Iris pigment epithelial cell (primary cell): Measurements from ENCODE around the gene GUCA2B.

Experiments
- DNase-seq: peaks from one replicate; pipeline ENCODE4 v3.0.0-alpha.2; 2011; ENCODE audit warnings: low read depth

GUCA2B gene

DNA sequence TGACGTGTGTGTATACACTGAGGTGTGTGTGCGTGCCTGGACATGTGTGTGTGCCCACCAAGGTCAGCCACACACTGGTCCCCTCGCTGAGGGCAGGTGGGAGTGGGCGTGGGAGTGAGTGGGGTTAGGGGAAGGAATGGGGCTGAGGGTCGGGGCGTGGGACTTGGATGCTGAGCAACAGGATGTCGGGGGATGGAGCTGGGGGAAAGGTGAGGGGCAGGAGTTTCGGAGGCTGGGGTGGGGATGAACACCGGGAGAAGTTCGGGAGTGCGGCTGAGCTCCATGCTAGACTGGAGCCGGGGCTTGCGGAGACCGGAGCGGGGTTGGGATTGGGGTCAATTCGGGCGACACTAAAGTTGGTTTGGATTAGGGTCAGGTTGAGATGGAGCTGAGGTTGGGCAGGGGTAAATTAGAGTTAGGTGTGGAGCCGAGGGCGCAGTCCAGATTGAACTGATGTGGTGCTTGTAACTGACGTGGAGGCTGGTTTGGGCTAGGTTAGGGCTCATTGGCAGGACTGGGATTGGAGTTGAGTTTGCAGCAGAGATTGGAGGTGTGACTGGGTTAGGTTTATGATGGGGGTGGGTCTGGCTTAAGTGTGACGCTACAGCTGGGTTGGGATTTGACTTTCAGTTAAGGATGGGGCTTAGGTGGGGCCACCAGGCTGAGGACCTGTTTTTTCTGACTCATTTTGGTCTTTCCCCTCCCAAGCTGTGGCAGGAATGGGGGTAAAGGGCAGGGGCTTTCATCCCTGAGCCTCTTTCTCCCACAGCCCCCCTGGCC, 14.6 kb downstream of the GUCA2B start:
- no peak for DNase-seq

DNA sequence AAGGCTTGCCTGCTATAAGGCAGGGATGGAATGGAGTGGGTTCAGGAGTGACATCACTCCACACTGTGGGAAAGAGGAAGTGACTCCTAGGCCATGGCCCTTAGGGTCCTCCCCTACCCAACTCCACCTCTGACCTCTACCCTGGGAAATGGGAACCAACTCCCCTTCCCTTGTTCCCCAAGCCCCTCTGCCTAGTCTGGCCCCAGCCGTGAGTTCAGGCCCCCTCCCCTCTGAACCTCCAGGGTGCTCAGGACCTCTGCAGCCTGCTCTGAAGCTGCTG, 15.1 kb downstream of the GUCA2B start:
- DNase-seq: no peak

DNA sequence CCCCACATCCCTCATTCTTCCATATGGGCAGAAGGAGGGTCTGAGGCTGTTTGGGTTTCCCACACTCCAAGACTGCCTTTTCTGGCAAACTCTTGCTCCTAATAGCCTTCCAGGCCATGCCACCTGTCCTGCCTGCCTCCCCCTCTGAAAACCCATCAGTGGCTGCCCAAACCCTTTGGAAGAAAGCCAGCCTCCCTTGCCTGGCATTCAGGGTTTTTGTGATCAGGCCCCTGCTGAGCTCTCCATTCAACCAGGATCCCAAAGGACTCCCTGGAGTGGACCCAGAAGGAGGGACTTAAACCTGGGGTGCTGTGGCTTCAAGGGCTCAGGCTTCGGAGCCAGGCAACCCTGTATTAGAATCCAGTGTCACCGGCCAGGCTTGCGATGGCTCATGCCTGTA, 15.6 kb downstream of the GUCA2B start:
- no peak for DNase-seq

DNA sequence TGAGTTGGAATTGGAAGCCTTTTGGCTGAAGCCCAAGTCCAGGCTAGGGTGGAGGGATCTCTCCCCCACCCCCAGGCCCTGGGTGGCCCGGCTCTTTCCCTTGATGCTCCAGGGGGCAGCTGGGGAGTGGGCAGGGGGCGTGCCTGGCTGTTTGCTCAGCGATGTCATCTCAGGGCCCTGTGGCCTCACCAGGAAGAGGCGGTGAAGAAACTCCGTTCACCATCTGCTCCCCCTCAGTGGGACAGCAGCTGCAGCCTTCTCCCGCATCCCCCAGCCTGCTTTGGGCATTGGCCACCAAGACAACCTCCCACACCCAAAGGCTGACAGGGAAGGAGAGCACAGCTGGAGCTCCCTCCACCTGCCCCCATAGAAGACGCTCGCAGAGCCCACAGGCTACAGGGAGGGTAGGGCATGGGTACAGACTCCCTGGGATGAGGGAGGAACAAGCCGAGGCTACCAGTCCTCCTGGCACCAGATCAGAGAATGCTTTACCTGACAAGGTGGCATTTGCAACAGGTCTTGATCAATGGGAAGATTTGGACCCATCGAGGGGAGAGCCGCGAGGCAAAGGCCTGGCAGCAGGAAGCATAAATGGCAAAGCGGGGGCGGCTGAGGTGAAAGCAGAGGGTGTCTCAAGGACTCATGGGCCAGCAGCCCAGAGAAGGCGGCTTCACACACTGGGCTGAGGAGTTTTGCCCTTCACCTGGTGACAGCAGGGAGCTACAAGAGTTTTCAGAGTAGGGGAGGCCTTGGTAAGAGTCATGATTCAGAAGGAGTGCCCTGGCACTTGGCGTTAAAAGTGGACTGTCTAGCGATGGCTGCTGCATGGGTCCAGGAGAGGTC, 17.8 kb downstream of the GUCA2B start:
- DNase-seq: no peak

DNA sequence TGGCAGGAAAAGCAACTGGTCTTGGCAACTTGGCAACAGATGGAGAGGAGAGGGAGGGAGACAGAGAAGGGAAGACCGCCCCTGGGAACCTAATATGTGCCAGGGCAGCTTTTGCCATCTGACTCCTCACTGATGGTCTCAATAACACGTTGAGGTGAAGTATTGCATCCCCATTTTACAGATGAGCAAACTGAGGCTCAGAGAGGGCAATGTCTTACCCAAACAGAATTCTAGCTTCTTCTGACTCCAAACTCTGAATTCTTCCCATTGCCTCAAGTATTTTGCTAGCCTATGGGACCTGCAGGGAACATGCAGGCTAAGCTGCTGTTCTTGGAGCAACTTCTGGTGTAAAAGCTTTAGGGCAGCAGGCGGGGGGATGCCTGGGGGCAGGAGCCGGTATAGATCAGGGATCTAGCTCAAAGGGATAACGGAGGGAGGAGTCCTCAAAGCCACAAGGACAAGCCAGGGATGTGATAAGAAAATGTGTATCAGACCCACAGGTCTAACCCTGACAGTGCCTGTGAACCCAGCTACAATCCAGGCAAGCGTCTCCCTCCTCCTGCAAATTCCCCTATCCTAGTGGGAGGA, 18.6 kb downstream of the GUCA2B start:
- DNase-seq: no peak

DNA sequence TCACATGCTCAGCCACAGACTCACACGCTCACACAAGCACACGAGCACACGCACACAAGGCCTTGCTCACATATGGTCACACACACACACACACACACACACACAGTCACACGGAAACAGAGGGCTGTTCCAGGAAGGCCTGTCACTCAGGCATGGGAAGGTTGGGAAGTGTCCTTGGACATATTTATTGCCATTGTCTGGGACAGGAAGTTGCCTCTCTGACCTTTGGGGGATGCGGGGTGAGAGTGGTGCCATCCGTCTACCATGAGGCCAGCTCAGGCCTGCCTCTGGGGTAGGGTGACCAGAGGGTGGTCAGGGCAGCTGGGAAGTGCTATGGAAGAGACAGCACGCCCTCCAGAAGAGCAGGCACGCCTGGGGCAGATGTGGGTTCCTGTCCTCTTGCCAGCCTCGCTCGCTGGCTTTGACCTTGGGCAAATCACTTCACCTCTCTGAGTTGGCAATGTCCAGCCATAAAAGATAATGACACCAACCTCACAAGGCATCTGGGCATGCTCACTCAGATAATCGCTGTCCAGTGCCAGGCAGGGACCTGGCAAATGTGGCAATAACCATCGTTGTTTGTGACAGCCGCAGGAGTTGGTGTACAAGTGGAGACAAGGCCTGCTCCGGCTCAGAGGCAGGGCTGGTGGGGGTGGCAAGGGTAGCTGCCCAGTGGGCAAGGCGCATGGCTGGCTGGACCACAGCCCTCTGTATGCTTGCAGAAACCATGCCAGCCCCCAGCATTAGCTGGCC, 19.3 kb downstream of the GUCA2B start:
- DNase-seq: no peak

DNA sequence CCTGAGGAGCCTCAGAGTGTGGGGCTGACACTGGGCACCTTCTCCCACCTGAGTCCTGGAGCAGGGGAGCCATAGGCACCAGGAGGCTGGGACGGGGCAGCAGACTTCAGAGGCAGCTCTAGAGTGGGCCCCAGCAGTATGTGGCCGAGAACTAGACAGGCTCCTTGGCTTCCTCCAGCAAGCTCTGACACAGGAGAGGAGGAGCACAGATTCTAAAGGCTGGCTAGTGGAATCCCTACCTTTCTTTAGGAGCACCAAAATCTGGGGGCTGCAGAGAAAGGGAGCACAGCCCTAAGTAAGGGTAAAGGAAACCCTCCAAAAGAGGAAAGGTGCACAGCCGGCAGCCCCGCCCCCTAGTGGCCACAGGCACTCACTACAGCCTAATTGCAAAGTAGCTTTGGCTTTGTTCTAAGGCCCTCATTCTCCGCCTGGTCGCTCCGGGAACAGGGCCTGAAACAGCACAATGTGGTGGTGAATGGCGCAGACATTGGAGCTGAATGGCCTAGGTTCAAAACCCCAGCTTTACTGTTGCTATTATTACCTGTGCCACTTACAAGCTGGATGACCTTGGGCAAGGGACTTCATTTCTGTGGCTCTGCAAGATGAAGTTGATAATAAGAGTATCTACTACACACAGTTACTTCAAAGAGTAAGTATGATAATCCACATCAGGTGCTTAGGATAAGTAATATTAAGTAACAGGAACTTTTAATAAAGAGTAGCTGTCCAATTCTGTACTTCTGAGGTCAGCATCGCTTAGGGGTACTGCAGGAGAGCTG, 20.1 kb downstream of the GUCA2B start:
- DNase-seq: peak; percentile 32

DNA sequence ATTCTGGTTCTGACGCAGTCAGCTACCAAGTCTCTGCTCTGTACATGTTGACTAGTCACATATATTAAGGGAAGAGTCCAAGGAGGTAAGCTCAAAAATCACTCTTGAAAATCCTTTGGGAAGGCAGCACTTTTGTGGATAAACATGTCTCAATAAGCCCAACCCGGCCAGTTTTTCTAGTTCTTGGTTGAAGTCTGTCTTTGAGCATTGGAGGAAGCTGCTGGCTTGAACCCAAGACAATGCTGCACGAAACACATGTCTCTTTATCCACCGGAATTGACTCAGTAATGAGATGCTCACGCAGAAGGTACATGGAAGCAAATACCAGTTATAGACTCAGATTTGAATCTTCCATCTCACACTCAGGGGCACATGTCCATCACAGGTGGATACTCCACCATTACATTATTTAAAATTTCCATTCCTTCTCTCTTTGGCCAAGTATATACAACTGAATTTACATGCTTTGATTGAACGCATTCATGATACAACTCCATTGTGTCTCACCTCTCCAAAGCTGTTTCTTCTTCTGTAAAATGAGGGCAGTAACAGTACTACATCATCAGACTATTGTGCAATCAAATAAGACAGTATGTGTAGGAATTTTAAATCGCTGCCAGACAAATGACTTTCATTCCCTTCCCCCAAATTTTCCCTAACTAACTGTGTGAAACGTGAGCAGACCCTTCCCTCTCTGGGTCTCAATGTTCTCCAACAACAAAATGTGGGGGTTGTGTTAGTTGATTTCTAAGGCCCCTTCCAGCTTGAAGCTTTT, 20.9 kb downstream of the GUCA2B start:
- DNase-seq: peak; percentile 68

DNA sequence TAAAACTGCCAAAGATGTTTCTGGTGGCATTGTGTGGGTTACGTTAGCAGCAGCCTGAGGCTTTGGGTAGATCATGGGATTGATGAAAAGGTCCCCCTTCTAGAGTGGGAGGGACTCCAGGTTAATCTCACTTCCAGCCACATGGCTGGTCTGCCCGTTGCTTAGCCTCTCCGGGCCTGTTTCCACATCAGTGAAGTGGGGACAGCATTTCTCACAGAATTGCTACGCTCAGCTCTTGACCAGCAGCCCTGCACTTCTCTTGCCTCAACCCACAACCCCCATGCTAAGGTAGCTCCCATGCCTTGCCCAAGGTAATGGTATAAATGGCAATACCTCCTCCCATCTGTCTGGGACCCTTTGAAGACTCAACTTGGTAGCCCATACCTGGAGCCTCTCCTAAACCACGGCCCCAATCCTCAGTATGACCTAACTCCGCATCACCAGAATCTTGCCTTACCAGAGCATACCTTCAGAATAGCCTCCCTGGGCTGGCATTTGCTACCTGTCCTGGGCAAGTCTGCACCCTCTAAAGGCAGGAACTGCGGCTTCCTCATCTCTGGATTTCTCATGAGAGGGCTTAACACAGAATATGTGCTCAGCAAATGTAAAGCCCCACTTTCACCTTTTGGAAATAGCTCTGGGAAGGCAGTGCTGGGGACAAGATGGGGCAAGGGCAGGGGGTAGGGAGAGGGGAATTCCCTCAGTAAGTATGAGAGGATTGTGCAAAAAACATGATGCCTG, 22.3 kb downstream of the GUCA2B start:
- DNase-seq: no peak

DNA sequence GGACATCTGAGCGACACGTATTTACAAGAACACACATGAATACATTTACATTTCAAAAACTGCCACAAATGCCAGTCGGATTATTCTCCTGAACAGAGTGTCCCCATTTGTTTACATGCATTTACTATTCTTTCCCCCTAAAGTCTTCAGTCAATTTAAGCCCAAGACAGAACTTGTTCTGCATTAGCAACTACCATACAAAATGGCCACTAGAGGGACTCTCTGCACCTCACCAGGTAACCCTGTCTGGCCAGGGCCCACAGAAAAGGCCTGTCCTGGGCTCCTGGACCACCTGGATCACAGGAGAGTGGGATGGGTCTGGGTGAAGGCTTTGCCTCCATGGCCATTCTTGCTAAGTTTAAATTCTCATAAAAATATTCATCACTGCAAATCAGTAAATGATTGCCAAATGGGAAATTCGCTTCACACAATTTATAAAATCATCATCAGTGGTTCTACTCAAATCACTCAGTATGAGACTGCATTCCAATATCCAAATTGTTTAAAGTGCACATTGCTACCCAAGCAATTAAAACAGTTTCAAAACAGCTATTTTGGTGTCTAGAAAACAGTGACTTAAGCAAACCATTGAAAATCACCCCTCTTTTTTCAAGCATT, 23.8 kb downstream of the GUCA2B start:
- peak; percentile 62 for DNase-seq

DNA sequence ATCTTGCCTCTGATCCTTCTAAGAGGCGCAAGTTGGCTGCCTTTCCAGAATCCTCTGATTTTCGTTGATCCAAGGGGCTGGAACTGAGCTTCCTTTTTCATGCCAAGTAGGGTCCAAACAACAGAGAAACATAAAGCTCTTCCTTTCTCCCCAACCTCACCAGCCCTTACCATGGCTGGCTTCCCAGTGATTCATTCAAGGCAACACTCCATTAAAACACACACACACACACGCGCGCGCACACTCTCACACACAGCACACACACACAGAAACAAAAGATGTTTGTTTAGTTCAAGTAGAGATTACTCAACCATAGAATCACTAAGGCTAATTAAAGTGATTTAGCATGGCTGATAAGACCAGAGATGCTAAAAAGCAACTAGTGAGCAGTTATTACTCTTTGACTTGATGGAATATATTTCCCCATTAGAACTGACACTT, 24.4 kb downstream of the GUCA2B start:
- peak; percentile 84 for DNase-seq

DNA sequence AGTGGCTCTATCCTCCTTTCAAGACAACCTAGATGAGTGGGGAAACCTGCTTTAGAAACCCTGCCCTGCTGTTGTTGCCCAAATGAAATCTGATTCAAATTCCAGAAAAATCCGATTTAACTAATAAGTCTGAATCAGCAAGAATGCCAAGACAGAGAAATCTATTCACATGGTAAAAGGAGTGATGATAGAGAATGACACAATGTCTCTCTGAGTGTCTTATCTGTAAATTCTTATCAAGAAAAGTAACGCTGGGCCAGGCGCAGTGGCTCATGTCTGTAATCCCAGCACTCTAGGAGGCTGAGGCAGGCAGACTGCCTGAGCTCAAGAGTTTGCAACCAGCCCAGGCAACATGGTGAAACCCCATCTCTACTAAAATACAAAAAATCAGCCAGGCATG, 25.0 kb downstream of the GUCA2B start:
- DNase-seq: peak; percentile 57

DNA sequence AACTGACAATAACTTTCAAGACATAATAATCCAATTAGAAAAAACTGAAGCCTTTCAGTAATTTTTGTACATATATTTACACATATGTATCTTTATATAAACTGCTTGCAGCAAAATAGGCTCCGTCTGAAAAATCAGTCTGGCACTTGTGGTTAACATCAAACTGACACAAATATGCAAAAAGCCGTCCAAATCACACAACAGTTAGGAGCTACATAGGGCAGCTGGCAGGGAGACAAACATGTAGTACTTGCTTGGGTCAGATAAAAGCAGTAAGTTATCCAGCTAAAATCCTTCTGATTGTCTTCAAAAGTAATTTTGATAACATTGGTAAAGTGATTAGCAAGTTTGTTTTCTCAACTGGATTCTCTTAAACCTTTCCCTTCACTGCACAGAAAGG, 26.1 kb downstream of the GUCA2B start:
- peak; percentile 89 for DNase-seq

DNA sequence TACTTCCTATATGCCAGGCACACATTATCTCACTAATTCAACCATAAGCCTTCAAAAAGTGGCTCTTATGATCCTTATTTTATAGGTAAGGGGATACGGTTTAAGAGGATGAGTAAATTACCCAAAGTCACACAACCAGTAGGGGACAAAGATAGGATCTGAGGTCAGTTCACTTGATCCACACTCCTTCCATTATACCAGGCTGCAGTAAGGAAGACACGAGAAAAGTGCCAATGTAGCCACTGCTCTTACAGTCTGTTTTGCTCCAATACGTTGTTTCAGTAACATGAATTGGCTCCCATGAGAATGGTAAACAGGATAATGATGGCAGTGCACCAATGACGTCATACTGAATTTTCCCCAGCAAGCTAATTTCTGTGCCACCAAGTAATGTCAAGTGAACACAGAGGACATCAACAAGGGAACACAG, 26.7 kb downstream of the GUCA2B start:
- DNase-seq: no peak

DNA sequence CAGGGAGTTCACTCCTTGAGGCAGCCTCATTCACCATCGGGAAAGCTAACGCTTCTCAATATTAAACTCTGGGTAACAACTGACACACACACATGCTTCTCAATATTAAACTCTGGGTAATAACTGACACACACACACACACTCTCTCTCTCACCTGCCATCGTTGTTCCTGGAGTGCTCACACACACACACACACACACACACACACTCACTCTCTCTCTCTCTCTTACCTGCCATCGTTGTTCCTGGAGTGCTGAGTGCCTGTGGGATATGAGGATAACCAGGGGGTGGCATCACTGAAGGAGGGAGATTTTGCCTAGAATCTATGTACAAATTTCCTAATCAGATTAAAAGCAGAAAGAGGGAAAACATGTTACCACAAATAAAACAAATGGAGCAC, 28.5 kb downstream of the GUCA2B start:
- DNase-seq: no peak

DNA sequence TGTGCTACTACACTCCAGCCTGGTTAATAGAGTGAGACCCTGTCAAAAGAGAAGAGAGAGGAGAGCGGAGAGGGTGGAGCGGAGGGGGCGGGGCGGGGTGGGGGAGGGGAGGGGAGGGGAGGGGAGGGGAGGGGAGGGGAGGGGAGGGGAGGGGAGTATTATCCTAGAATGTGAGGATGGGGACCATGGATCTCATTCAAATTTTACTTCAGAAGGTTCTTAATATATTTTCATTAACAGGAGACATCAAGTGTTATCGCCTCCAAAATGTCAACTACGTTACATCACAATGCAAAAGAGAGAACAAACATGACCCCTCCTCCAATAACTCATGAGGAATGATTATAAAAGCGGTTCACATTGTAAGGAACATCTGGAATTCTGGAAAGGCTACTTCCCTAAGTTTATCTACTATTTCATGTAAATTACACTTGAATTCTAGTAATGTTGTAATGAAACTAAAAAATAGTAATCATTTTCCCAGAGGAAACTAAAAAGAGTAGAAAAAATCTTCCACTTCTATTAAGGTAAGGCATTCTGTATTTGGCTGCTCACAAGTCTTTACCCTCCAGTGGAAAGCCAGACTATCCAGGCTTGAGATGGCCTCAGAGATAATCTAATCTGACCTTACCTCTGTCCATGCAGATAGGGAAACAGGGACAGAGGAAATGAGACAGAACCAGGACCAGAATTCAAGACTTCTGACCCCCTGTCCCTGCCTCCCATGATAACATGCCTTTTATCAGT, 30.2 kb downstream of the GUCA2B start:
- no peak for DNase-seq

DNA sequence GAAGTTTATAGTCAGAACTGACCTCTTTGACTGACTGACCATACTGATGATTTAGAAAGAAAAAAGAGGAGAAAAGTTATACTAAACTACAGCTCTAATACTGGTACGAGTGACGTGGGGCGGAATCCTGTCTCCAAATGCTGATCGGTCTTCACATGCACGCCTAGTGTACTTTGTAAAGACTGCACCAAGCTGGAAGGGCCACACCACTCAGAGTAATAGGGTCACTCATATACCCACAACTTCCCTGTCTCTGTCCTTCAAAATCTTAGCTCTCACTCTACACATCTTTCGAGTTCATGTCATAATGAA, 30.7 kb downstream of the GUCA2B start:
- no peak for DNase-seq

DNA sequence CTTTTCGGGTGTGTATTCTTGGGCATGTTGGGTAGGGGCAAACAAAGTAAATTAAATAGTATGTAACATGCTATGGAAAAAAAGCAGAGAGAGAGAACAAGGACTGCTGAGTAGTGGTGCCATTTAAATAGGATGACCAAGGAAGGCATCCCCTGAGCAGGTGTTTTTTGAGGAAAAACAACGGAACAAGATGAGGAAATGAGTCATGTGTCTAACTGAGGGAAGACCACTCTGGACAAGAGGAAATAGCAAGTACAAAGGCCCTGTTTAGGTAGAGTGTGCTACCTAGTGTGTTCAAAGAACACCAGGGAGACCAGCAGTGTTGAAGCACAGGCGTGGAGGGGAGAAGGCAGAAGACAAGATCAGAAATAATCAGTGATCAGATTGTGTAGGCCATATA, 31.4 kb downstream of the GUCA2B start:
- no peak for DNase-seq

DNA sequence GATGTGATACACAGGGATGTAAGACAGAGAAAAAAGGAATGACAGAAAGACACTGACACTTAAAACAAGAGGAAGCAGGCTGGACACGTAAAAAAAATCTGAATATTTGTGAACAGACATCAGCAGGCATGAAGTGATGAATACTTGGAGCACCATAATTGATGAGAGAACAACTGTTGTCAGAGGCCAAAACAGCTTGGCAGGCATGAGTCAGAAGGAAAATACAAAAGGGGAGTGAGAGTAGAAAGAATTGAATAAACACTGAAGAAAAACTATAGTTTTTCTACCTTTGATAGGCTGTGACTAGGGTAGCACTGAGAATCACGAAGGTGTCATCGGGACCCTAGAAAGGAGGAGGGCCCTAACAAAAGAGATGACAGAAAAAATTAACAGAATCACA, 32.9 kb downstream of the GUCA2B start:
- peak; percentile 74 for DNase-seq
